H1 (cell line): ENCODE data around the gene ODC1. TPM values are rescaled to one million over a fixed set of nuclear protein-coding genes. Genes with fewer than 3 reads are reported as not detected.

Experiments used
- CTCF ChIA-PET: fragments of 300-600 bp; sonication (Branson Sonifier 250); formaldehyde crosslinking; loops from one replicate; lab custom pipeline; 2021; ENCODE audit not compliant: partially characterized antibody; lab: Charles Lee
- POLR2A ChIA-PET: fragments of 300-600 bp; sonication (Branson Sonifier 250); formaldehyde crosslinking; loops from one replicate; lab custom pipeline; 2021; ENCODE audit warnings: inconsistent platforms; ENCODE audit not compliant: partially characterized antibody; lab: Charles Lee
- DNase-seq, 2 experiments: peaks; one replicate each; pipeline versions ENCODE4 v3.0.0 to v3.0.0-alpha.2; 2010 to 2022; ENCODE audit warnings: low spot score in 2 of 2, low read depth in 1 of 2, mixed read lengths in 1 of 2
- FAIRE-seq: peaks from 2 replicates; lab custom pipeline; 2011; peaks lifted over from hg19 to GRCh38; lab: Jason Lieb, UNC
- H2AFZ ChIP-seq: 2 replicates; pipeline ENCODE4 v1.8.1; 2012; ENCODE audit warnings: low read length, inconsistent platforms
- H2AK5ac ChIP-seq: 2 replicates; pipeline ENCODE4 v1.6.1; 2013; ENCODE audit warnings: low read depth, low read length
- H2BK120ac ChIP-seq: replicated peaks from 2 replicates; pipeline ENCODE3; 2013; ENCODE audit warnings: low read depth, low read length, inconsistent platforms
- H2BK12ac ChIP-seq: 2 replicates; pipeline ENCODE4 v1.6.1; 2013; ENCODE audit warnings: low read depth, low read length
- H2BK15ac ChIP-seq: 2 replicates; pipeline ENCODE4 v1.6.1; 2013; ENCODE audit warnings: low read length
- H2BK20ac ChIP-seq: 2 replicates; pipeline ENCODE4 v1.6.1; 2013; ENCODE audit warnings: low read length
- H2BK5ac ChIP-seq: 2 replicates; pipeline ENCODE4 v1.6.1; 2013; ENCODE audit warnings: low read depth, low read length
- H3K14ac ChIP-seq: 2 replicates; pipeline ENCODE4 v1.6.1; 2013; ENCODE audit warnings: inconsistent platforms; ENCODE audit not compliant: insufficient read length
- H3K18ac ChIP-seq: 2 replicates; pipeline ENCODE4 v1.6.1; 2013; ENCODE audit warnings: low read length; ENCODE audit errors: extremely low read depth
- H3K23ac ChIP-seq: 2 replicates; pipeline ENCODE4 v1.6.1; 2013; ENCODE audit warnings: inconsistent platforms; ENCODE audit not compliant: insufficient read length
- H3K23me2 ChIP-seq: 2 replicates; pipeline ENCODE4 v1.6.1; 2013; ENCODE audit warnings: low read depth, low read length
- H3K27ac ChIP-seq: 2 replicates; pipeline ENCODE4 v1.6.1; 2011; ENCODE audit warnings: low read depth, low read length, inconsistent platforms
- H3K27me3 ChIP-seq, 4 experiments: replicated peaks in 1 of 4; 1 replicate in 1 of 4; 2 replicates in 3 of 4; pipeline versions ENCODE4 v1.6.1 to v1.8.1; 2011 to 2013; ENCODE audit warnings: low read length in 3 of 4, mild to moderate bottlenecking in 3 of 4, inconsistent platforms in 2 of 4, mixed read lengths in 2 of 4, moderate library complexity in 1 of 4; ENCODE audit not compliant: control insufficient read depth in 3 of 4, insufficient read depth in 3 of 4; ENCODE audit errors: extremely low read depth in 1 of 4
- H3K36me3 ChIP-seq, 4 experiments: 2 replicates each; pipeline versions ENCODE4 v1.6.1 to v1.8.1; 2011 to 2013; ENCODE audit warnings: mild to moderate bottlenecking in 4 of 4, low read length in 3 of 4, moderate library complexity in 2 of 4, control low read depth in 1 of 4, inconsistent platforms in 1 of 4; ENCODE audit not compliant: insufficient read depth in 4 of 4, control insufficient read depth in 2 of 4
- H3K4ac ChIP-seq: replicated peaks from 2 replicates; pipeline ENCODE3; 2013; ENCODE audit warnings: low read length, low read depth, mixed read lengths, inconsistent platforms; ENCODE audit not compliant: insufficient read length
- H3K4me1 ChIP-seq, 4 experiments: replicated peaks in 1 of 4; 1 replicate in 1 of 4; 2 replicates in 3 of 4; pipeline versions ENCODE4 v1.6.1 to v1.8.1; 2011 to 2013; ENCODE audit warnings: low read length in 3 of 4, inconsistent platforms in 2 of 4, mixed read lengths in 1 of 4; ENCODE audit not compliant: insufficient read depth in 4 of 4, control insufficient read depth in 3 of 4
- H3K4me2 ChIP-seq, 2 experiments: 2 replicates each; pipeline versions ENCODE4 v1.6.1 to v1.8.1; 2011 to 2013; ENCODE audit warnings: low read depth in 2 of 2, low read length in 2 of 2, control low read depth in 1 of 2, inconsistent platforms in 1 of 2, mild to moderate bottlenecking in 1 of 2; ENCODE audit not compliant: insufficient read depth in 1 of 2
- H3K4me3 ChIP-seq, 4 experiments: fragments of 200-600, 300-600 bp in 1 of 4; sonication (generic), shearing (Covaris generic), sonication (Bioruptor Twin) in 1 of 4; 2 replicates each; pipeline versions ENCODE4 v1.5.1 to v1.8.1; 2011 to 2016; ENCODE audit warnings: low read length in 4 of 4, low read depth in 3 of 4, control low read depth in 2 of 4, inconsistent platforms in 2 of 4, mild to moderate bottlenecking in 2 of 4, mixed read lengths in 1 of 4, moderate library complexity in 1 of 4; ENCODE audit not compliant: insufficient read depth in 2 of 4; ENCODE audit errors: extremely low read depth in 1 of 4
- H3K56ac ChIP-seq: replicated peaks from 2 replicates; pipeline ENCODE3; 2013; ENCODE audit warnings: low read depth, mild to moderate bottlenecking, mixed read lengths, low read length, inconsistent platforms; ENCODE audit not compliant: insufficient read length
- H3K79me1 ChIP-seq: 2 replicates; pipeline ENCODE4 v1.6.1; 2013; ENCODE audit warnings: low read depth, low read length, control low read depth
- H3K79me2 ChIP-seq, 2 experiments: 2 replicates each; pipeline versions ENCODE4 v1.6.1 to v1.8.1; 2012 to 2013; ENCODE audit warnings: low read length in 2 of 2, mild to moderate bottlenecking in 2 of 2, inconsistent platforms in 1 of 2; ENCODE audit not compliant: insufficient read depth in 2 of 2, control insufficient read depth in 1 of 2
- H3K9ac ChIP-seq, 4 experiments: replicated peaks in 1 of 4; 1 replicate in 1 of 4; 2 replicates in 3 of 4; pipeline versions ENCODE4 v1.6.1 to v1.8.1; 2011 to 2013; ENCODE audit warnings: low read depth in 3 of 4, low read length in 3 of 4, control low read depth in 2 of 4, mild to moderate bottlenecking in 2 of 4, moderate library complexity in 2 of 4, inconsistent platforms in 1 of 4; ENCODE audit errors: extremely low read depth in 1 of 4
- H3K9me3 ChIP-seq, 2 experiments: 2 replicates each; pipeline versions ENCODE4 v1.6.1 to v1.8.1; 2012 to 2013; ENCODE audit warnings: mild to moderate bottlenecking in 2 of 2, moderate library complexity in 2 of 2, control low read depth in 1 of 2, inconsistent platforms in 1 of 2, low read depth in 1 of 2, low read length in 1 of 2, mixed read lengths in 1 of 2; ENCODE audit not compliant: insufficient read depth in 2 of 2
- H4K20me1 ChIP-seq, 2 experiments: replicated peaks in 1 of 2; 2 replicates each; pipeline versions ENCODE3 to v1.8.1; 2011 to 2013; ENCODE audit warnings: inconsistent platforms in 2 of 2, low read length in 2 of 2, mild to moderate bottlenecking in 1 of 2; ENCODE audit not compliant: insufficient read depth in 2 of 2, control insufficient read depth in 1 of 2
- H4K5ac ChIP-seq: 2 replicates; pipeline ENCODE4 v1.6.1; 2013; ENCODE audit warnings: low read length, low read depth, mixed read lengths, inconsistent platforms; ENCODE audit not compliant: insufficient read length
- H4K8ac ChIP-seq: 2 replicates; pipeline ENCODE4 v1.8.0; 2013; ENCODE audit warnings: mild to moderate bottlenecking, moderate library complexity, low read length, inconsistent platforms; ENCODE audit not compliant: insufficient read depth; ENCODE audit errors: extremely low read depth
- H4K91ac ChIP-seq: replicated peaks from 2 replicates; pipeline ENCODE3; 2013; ENCODE audit warnings: low read length, mixed read lengths, inconsistent platforms; ENCODE audit not compliant: insufficient read length
- ASH2L ChIP-seq: fragments of 200-600, 300-600 bp; sonication (generic); IDR thresholded peaks from one replicate; pipeline ENCODE4 v1.7.1; 2017; ENCODE audit warnings: low read length
- CHD1 ChIP-seq: IDR thresholded peaks from 2 replicates; pipeline ENCODE4 v1.6.1; 2012; ENCODE audit warnings: low read depth, low read length, improper control_type of control experiment
- EGR1 ChIP-seq: IDR thresholded peaks from 2 replicates; pipeline ENCODE4 v1.6.1; 2011; ENCODE audit warnings: low read depth, low read length, borderline replicate concordance
- EZH2 ChIP-seq: fragments of 200-600 bp; sonication (generic); IDR thresholded peaks from 2 replicates; pipeline ENCODE4 v1.7.1; 2012; ENCODE audit warnings: low read depth, mild to moderate bottlenecking, moderate library complexity, low read length, inconsistent platforms; ENCODE audit not compliant: severe bottlenecking
- FOSL1 ChIP-seq: IDR thresholded peaks from 2 replicates; pipeline ENCODE4 v1.6.1; 2011; ENCODE audit warnings: mild to moderate bottlenecking, low read depth, low read length, moderate library complexity; ENCODE audit not compliant: insufficient read depth
- JUN ChIP-seq: IDR thresholded peaks from 2 replicates; pipeline ENCODE4 v1.6.1; 2011; ENCODE audit warnings: low read depth, mild to moderate bottlenecking, improper control_type of control experiment, low read length
- POLR2A ChIP-seq, 2 experiments: IDR thresholded peaks; 1 replicate in 1 of 2; 2 replicates in 1 of 2; pipeline ENCODE4 v1.6.1; 2011; ENCODE audit warnings: low read depth in 2 of 2, low read length in 2 of 2, mild to moderate bottlenecking in 2 of 2; ENCODE audit errors: control extremely low read depth in 1 of 2
- POLR2AphosphoS5 ChIP-seq: IDR thresholded peaks from 2 replicates; pipeline ENCODE4 v1.6.1; 2011; ENCODE audit warnings: low read depth, low read length
- POU5F1 ChIP-seq: IDR thresholded peaks from 2 replicates; pipeline ENCODE4 v1.6.1; 2011; ENCODE audit warnings: low read depth, mild to moderate bottlenecking, low read length, moderate library complexity
- RFX5 ChIP-seq: IDR thresholded peaks from 2 replicates; pipeline ENCODE4 v1.6.1; 2011; ENCODE audit warnings: low read depth, low read length, improper control_type of control experiment, borderline replicate concordance
- SAP30 ChIP-seq: fragments of 300-600 bp; sonication (generic); IDR thresholded peaks from 2 replicates; pipeline ENCODE4 v1.7.1; 2012; ENCODE audit warnings: low read length, moderate library complexity, mild to moderate bottlenecking, inconsistent platforms; ENCODE audit not compliant: insufficient read depth, insufficient replicate concordance
- SP2 ChIP-seq: IDR thresholded peaks from 2 replicates; pipeline ENCODE4 v1.6.1; 2012; ENCODE audit warnings: mild to moderate bottlenecking, low read length, inconsistent platforms
- TEAD4 ChIP-seq: IDR thresholded peaks from 2 replicates; pipeline ENCODE4 v1.6.1; 2012; ENCODE audit warnings: low read depth, low read length, inconsistent platforms, mixed read lengths
- YY1 ChIP-seq: IDR thresholded peaks from 2 replicates; pipeline ENCODE4 v1.6.1; 2011; ENCODE audit warnings: low read depth, mild to moderate bottlenecking, low read length
- ZNF274 ChIP-seq: IDR thresholded peaks from 2 replicates; pipeline ENCODE4 v1.7.0; 2012; ENCODE audit warnings: low read length, borderline replicate concordance; ENCODE audit errors: extremely low read depth
- WGBS, 2 experiments: shearing (Covaris generic) in 1 of 2; methylation state at CpG; one replicate each; pipeline versions ENCODE4 v1.1.6 to v1.1.7; 2013 to 2015; ENCODE audit warnings: low lambda C conversion rate in 2 of 2, mixed read lengths in 2 of 2, inconsistent platforms in 1 of 2, low coverage in 1 of 2, missing lambda C conversion rate in 1 of 2; ENCODE audit not compliant: insufficient replicate concordance in 2 of 2, insufficient coverage in 1 of 2, insufficient read length in 1 of 2; ENCODE audit errors: extremely low coverage in 1 of 2, missing lambda C conversion rate in 1 of 2; 5-methylcytosine and 5-hydroxymethylcytosine counted together
- polyA plus RNA-seq, 7 experiments: library from polyadenylated mRNA; depleted of rRNA in 3 of 7; stranded (reverse) in 5 of 7; unstranded in 2 of 7; fragments of >200 nt in 5 of 7; fragments of 200-250 nt in 2 of 7; gene quantifications; 1 replicate in 5 of 7; 2 replicates in 1 of 7; 4 replicates in 1 of 7; pipeline versions ENCODE4 v1.2.1 to v1.2.3, GENCODE V29; 2011 to 2013; ENCODE audit warnings: missing spikeins in 2 of 7, mixed read lengths in 2 of 7
- total RNA-seq: library from RNA; stranded (reverse); fragmentation: NEBNext Ultra II Directional; extraction: Animal tissue kit (Norgen Biotek cat#: 25700); gene quantifications from 2 replicates; pipeline ENCODE4 v1.2.1, GENCODE V29; 2021

ODC1 gene
- total and polyA plus RNA-seq, 2 of the 8 experiments (the other 6 are each of a cell fraction or from before 2014, with no cell fraction given) = 57.2 to 76.7 TPM

GRCh38 chr2:10428355-10428754 lies 19.8 kb downstream of the ODC1 start:
- no peak overlapping the region for H2BK120ac ChIP-seq
- no peak overlapping the region for H3K27ac ChIP-seq
- peaks cover 8% of the 10 kb centered on the region for H3K23me2 ChIP-seq
- peaks cover 0 to 8% (median 3%) of the 10 kb centered on the region in 4 experiments; a peak in 3 of 7 replicates for H3K27me3 ChIP-seq
- H3K4me1 ChIP-seq = peaks cover 0 to 3% (median 1%) of the 10 kb centered on the region in 4 experiments; a peak in 3 of 7 replicates
- no peak overlapping the region for H3K18ac ChIP-seq
- ChIA-PET POLR2A (interaction anchor here (0.6 kb wide), 1 partner anchor 18 kb away, joined by 3 read pairs; no protein-coding TSS in a partner anchor), CTCF (interaction anchor here (0.7 kb wide), 1 partner anchor 299 kb away, joined by 3 read pairs; no protein-coding TSS in a partner anchor)
- H2BK5ac ChIP-seq = no peak overlapping the region
- H4K5ac ChIP-seq = no peak overlapping the region
- no peak overlapping the region for H2BK15ac ChIP-seq
- no peak overlapping the region for H2BK12ac ChIP-seq
- no peak overlapping the region for H3K4me3 ChIP-seq
- no peak overlapping the region for H3K14ac ChIP-seq
- no peak overlapping the region for H3K4me2 ChIP-seq
- H3K36me3 ChIP-seq = no peaks in the 10 kb centered on the region
- no peak overlapping the region for H3K4ac ChIP-seq
- no peak overlapping the region for H2BK20ac ChIP-seq
- no peak overlapping the region for H4K91ac ChIP-seq
- DNase-seq (no peak), FAIRE-seq (no peak)
- 89% methylated on average over 7 of the region's 8 CpGs; no CpG with 5 or more reads in 1 of the 2 experiments for WGBS, 2 experiments
- H3K79me1 ChIP-seq = no peaks in the 10 kb centered on the region
- no peak overlapping the region for H3K23ac ChIP-seq
- peaks cover 0 to 5% of the 10 kb centered on the region in 2 experiments for H4K20me1 ChIP-seq
- no peaks in the 10 kb centered on the region for H3K79me2 ChIP-seq
- H3K9me3 ChIP-seq = no peaks in the 10 kb centered on the region
- no peak overlapping the region; the same call in 1 of the 2 replicates for H4K8ac ChIP-seq
- H3K56ac ChIP-seq = no peak overlapping the region
- no peak overlapping the region; the same call in 1 of the 2 replicates for H2AK5ac ChIP-seq
- no peak overlapping the region for H2AFZ ChIP-seq
- no peak overlapping the region for H3K9ac ChIP-seq
- no peak for TF ChIP-seq ASH2L
- TF ChIP-seq POLR2A (IDR thresholded peaks at IDR 0.05; ENCODE audit: control extremely low read depth in 1 of 2, low read depth in 2 of 2, low read length in 2 of 2) = no peak
- TF ChIP-seq POU5F1 = no peak
- no peak for TF ChIP-seq FOSL1
- TF ChIP-seq SAP30 = no peak
- no peak for TF ChIP-seq RFX5
- no peak for TF ChIP-seq EGR1
- no peak for TF ChIP-seq TEAD4
- TF ChIP-seq SP2 = no peak
- TF ChIP-seq YY1 = no peak
- TF ChIP-seq JUN = no peak
- TF ChIP-seq ZNF274 = no peak
- TF ChIP-seq CHD1 = no peak
- TF ChIP-seq EZH2 = no peak
- no peak for TF ChIP-seq POLR2AphosphoS5
